A673 (cell line): Measurements from ENCODE around the gene VEGFB.

Source experiments
- EZH2 ChIP-seq: fragments of 200-600 bp; sonication (generic); IDR thresholded peaks from 2 replicates; pipeline ENCODE4 v1.6.1; 2017; ENCODE audit warnings: borderline replicate concordance, low read depth, mild to moderate bottlenecking, mixed read lengths, antibody characterized with exemption, low read length; ENCODE audit not compliant: poor library complexity, severe bottlenecking
- TF ChIP-seq, protein P1 (sequence below): fragments of 300-800, 200-600 bp; sonication (generic); conservative IDR thresholded peaks from 2 replicates; pipeline ENCODE4 v1.5.1; 2017; ENCODE audit warnings: low read depth, mild to moderate bottlenecking, antibody characterized with exemption, low read length, moderate library complexity, mixed read lengths

- TF ChIP-seq, protein P1, sequence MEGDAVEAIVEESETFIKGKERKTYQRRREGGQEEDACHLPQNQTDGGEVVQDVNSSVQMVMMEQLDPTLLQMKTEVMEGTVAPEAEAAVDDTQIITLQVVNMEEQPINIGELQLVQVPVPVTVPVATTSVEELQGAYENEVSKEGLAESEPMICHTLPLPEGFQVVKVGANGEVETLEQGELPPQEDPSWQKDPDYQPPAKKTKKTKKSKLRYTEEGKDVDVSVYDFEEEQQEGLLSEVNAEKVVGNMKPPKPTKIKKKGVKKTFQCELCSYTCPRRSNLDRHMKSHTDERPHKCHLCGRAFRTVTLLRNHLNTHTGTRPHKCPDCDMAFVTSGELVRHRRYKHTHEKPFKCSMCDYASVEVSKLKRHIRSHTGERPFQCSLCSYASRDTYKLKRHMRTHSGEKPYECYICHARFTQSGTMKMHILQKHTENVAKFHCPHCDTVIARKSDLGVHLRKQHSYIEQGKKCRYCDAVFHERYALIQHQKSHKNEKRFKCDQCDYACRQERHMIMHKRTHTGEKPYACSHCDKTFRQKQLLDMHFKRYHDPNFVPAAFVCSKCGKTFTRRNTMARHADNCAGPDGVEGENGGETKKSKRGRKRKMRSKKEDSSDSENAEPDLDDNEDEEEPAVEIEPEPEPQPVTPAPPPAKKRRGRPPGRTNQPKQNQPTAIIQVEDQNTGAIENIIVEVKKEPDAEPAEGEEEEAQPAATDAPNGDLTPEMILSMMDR, result no peak
- no peak for TF ChIP-seq EZH2
Observed at GRCh38 chr11:64226507-64227051, 7.8 kb upstream of the VEGFB start.
